K562 (cell line): ENCODE data around the gene PDCD10. TPM values are rescaled to one million over a fixed set of nuclear protein-coding genes. Genes with fewer than 3 reads are reported as not detected.

Source experiments
- CBFA2T3 ChIP-seq: fragments of 450-650 bp; IDR thresholded peaks from 2 replicates; pipeline ENCODE4 v1.6.1; 2017
- CBX8 ChIP-seq: fragments of 200-600 bp; sonication (generic); IDR thresholded peaks from 2 replicates; pipeline ENCODE4 v1.6.1; 2012; ENCODE audit warnings: borderline replicate concordance, mixed run types, low read depth, mild to moderate bottlenecking, moderate library complexity, mixed read lengths, low read length, control low read depth, inconsistent platforms; ENCODE audit not compliant: poor library complexity, severe bottlenecking; ENCODE audit errors: extremely low read depth
- JUND ChIP-seq, 2 experiments: IDR thresholded peaks; 2 replicates in 1 of 2; 3 replicates in 1 of 2; pipeline ENCODE4 v1.6.1; 2011; ENCODE audit warnings: borderline replicate concordance in 2 of 2, low read depth in 2 of 2, low read length in 2 of 2, improper control_type of control experiment in 1 of 2, missing biosample characterization in 1 of 2, missing genetic modification characterization in 1 of 2, missing genetic modification reagents in 1 of 2
- PHF20 ChIP-seq: fragments of 450-650 bp; IDR thresholded peaks from 2 replicates; pipeline ENCODE4 v1.6.1; 2018; ENCODE audit not compliant: partially characterized antibody
- PTRF ChIP-seq: fragments of 450-650 bp; IDR thresholded peaks from 2 replicates; pipeline ENCODE4 v1.6.1; 2016; ENCODE audit warnings: mild to moderate bottlenecking, missing genetic modification characterization, missing compliant biosample characterization
- RERE ChIP-seq: sonication (generic); formaldehyde crosslinking; IDR thresholded peaks from 2 replicates; pipeline ENCODE4 v1.8.0; 2023; ENCODE audit warnings: missing genetic modification reagents, mild to moderate bottlenecking, borderline replicate concordance
- TAF7 ChIP-seq: fragments of 450-650 bp; IDR thresholded peaks from 2 replicates; pipeline ENCODE4 v1.6.1; 2016; ENCODE audit warnings: missing genetic modification characterization, missing compliant biosample characterization
- ZNF780A ChIP-seq: fragments of 250-450 bp; sonication (Bioruptor Pico); IDR thresholded peaks from 2 replicates; pipeline ENCODE4 v1.5.0; 2021; ENCODE audit warnings: mild to moderate bottlenecking
- polyA plus RNA-seq, 8 experiments: library from polyadenylated mRNA; depleted of rRNA in 4 of 8; stranded (reverse) in 5 of 8; unstranded in 3 of 8; fragments of >200 nt; fragmentation: Nextera tagmentation in 2 of 8; fragmentation: Illumina TruSeq in 1 of 8; extraction: Ambion mirVana in 2 of 8; extraction: Trizol in 1 of 8; gene quantifications; 2 replicates each; pipeline versions ENCODE4 v1.2.1 to v1.2.3, GENCODE V29; 2011 to 2014; ENCODE audit warnings: inconsistent platforms in 1 of 8, missing spikeins in 1 of 8
- total RNA-seq, 7 experiments: library from RNA; depleted of rRNA in 6 of 7; stranded (reverse); fragments of >200 nt in 6 of 7; fragmentation: Illumina TruSeq in 2 of 7; extraction: Trizol in 2 of 7; gene quantifications; 2 replicates each; pipeline versions ENCODE4 v1.2.1 to v1.2.3, GENCODE V29; 2011 to 2021; ENCODE audit warnings: low replicate concordance in 1 of 7
- TF ChIP-seq, protein P1 (sequence below), 2 experiments: fragments of 250-450 bp in 1 of 2; fragments of 450-650 bp in 1 of 2; sonication (Bioruptor Pico) in 1 of 2; IDR thresholded peaks; 2 replicates each; pipeline versions ENCODE4 v1.6.1 to v1.8.0; 2016 to 2021; ENCODE audit warnings: mild to moderate bottlenecking in 2 of 2, moderate library complexity in 2 of 2, missing compliant biosample characterization in 1 of 2, missing genetic modification characterization in 1 of 2

The PDCD10 gene
- total and polyA plus RNA-seq, 9 of the 15 experiments (the other 6 are each of a cell fraction or from before 2014, with no cell fraction given): 121 to 476 (median 232) TPM

GRCh38 chr3:167650459-167650858 lies 84.2 kb downstream of the PDCD10 start (continued):
- no peak for TF ChIP-seq RERE
- TF ChIP-seq, protein P1, sequence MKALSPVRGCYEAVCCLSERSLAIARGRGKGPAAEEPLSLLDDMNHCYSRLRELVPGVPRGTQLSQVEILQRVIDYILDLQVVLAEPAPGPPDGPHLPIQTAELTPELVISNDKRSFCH (CRISPR knock-in tag; IDR thresholded peaks at IDR 0.05): no peak
- TF ChIP-seq, protein P1 (tag; IDR thresholded peaks at IDR 0.05): no peak
- TF ChIP-seq CBX8: no peak
- no peak for TF ChIP-seq TAF7
- TF ChIP-seq ZNF780A (CRISPR knock-in tag): no peak
- no peak for TF ChIP-seq PHF20
- TF ChIP-seq JUND (IDR thresholded peaks at IDR 0.05; ENCODE audit: borderline replicate concordance, low read depth, low read length): no peak
- TF ChIP-seq JUND (tag; IDR thresholded peaks at IDR 0.05; ENCODE audit: borderline replicate concordance, low read depth, low read length): no peak
- TF ChIP-seq CBFA2T3: no peak
- no peak for TF ChIP-seq PTRF (tag)
